NB4 (cell line): ENCODE measurements around the gene UBALD1.
A peak's percentile ranks its signal among the peaks of the same experiment; 100 is the strongest.
"Not testable (repeated sequence)": the region's sequence is repeated elsewhere in the genome, so short reads cannot be mapped to it uniquely, and the experiment has no call there.

Experiments used
- DNase-seq: peaks from one replicate; pipeline ENCODE4 v3.0.0; 2010; ENCODE audit warnings: low read depth
- H3K4me3 ChIP-seq: one replicate; pipeline ENCODE4 v1.5.1; 2011; ENCODE audit warnings: mild to moderate bottlenecking, low read depth, low read length, moderate library complexity
- CTCF ChIP-seq: IDR thresholded peaks from one replicate; pipeline ENCODE4 v1.5.1; 2012; ENCODE audit warnings: low read depth, low read length
- MAX ChIP-seq: IDR thresholded peaks from 2 replicates; pipeline ENCODE4 v1.6.1; 2011; ENCODE audit warnings: low read depth, low read length
- MYC ChIP-seq: IDR thresholded peaks from 2 replicates; pipeline ENCODE4 v1.6.1; 2011; ENCODE audit warnings: low read depth, low read length
- POLR2A ChIP-seq: IDR thresholded peaks from 2 replicates; pipeline ENCODE4 v1.6.1; 2011; ENCODE audit warnings: mild to moderate bottlenecking; ENCODE audit not compliant: insufficient read length; ENCODE audit errors: extremely low read depth

UBALD1 gene

GRCh38 chr16:4583906-4584305 lies 30.8 kb downstream of the UBALD1 start:
- TF ChIP-seq POLR2A (no peak), CTCF (no peak), MYC (no peak), MAX (no peak)
- no peak overlapping the region for H3K4me3 ChIP-seq
- peak; percentile 21 for DNase-seq

GRCh38 chr16:4580250-4580649 lies 34.4 kb downstream of the UBALD1 start:
- TF ChIP-seq POLR2A: no peak
- DNase-seq: no peak

GRCh38 chr16:4578961-4579530 lies 35.6 kb downstream of the UBALD1 start:
- TF ChIP-seq MYC (no peak), POLR2A (no peak), CTCF (no peak), MAX (no peak)
- no peak overlapping the region for H3K4me3 ChIP-seq
- DNase-seq: no peak

More at GRCh38 chr16:4580250-4580649, 34.4 kb downstream of the UBALD1 start:
- H3K4me3 ChIP-seq: no peak overlapping the region

- TF ChIP-seq MYC (no peak), MAX (no peak), POLR2A (no peak), CTCF (no peak)
- DNase-seq: no peak
- no peak overlapping the region for H3K4me3 ChIP-seq
These were observed 38.7 kb downstream of the UBALD1 start for GRCh38 chr16:4576008-4576407.

GRCh38 chr16:4574919-4575705 lies 39.6 kb downstream of the UBALD1 start:
- DNase-seq: peak; percentile 35
- TF ChIP-seq MYC (no peak), CTCF (no peak), POLR2A (no peak), MAX (no peak)
- no peak overlapping the region for H3K4me3 ChIP-seq

- not testable (repeated sequence) for H3K4me3 ChIP-seq, DNase-seq
These were observed 40.8 kb downstream of the UBALD1 start for GRCh38 chr16:4573926-4574325.

- no peak overlapping the region for H3K4me3 ChIP-seq
- TF ChIP-seq POLR2A (no peak), MAX (peak; percentile 47; the same call in 1 of the 2 replicates)
- peak; percentile 81 for DNase-seq
These were observed 42.0 kb downstream of the UBALD1 start for GRCh38 chr16:4572715-4573114.
